ENCODE measurements around the gene HNRNPC.

Gene HNRNPC

GRCh38 chr14:21208554-21208953, 60.7 kb downstream of the HNRNPC start:
- DNase-seq: no peak

- DNase-seq: no peak
These were observed 62.2 kb downstream of the HNRNPC start for GRCh38 chr14:21206753-21207684.

- DNase-seq: no peak
These were observed 63.3 kb downstream of the HNRNPC start for GRCh38 chr14:21205678-21206581.

- no peak for DNase-seq
These were observed 64.1 kb downstream of the HNRNPC start for GRCh38 chr14:21205026-21205677.

- no peak for DNase-seq
These were observed 64.8 kb downstream of the HNRNPC start for GRCh38 chr14:21204167-21205025.

GRCh38 chr14:21203470-21204166, 65.6 kb downstream of the HNRNPC start:
- DNase-seq: no peak

- DNase-seq: no peak
These were observed 66.5 kb downstream of the HNRNPC start for GRCh38 chr14:21202463-21203358.

GRCh38 chr14:21201732-21202462, 67.3 kb downstream of the HNRNPC start:
- no peak for DNase-seq

GRCh38 chr14:21200752-21201461, 68.3 kb downstream of the HNRNPC start:
- DNase-seq: no peak

- no peak for DNase-seq
These were observed 69.4 kb downstream of the HNRNPC start for GRCh38 chr14:21199611-21200560.

- DNase-seq: no peak
These were observed 71.6 kb downstream of the HNRNPC start for GRCh38 chr14:21197418-21198205.

GRCh38 chr14:21194597-21194996, 74.6 kb downstream of the HNRNPC start:
- DNase-seq: no peak

- DNase-seq: no peak
These were observed 76.2 kb downstream of the HNRNPC start for GRCh38 chr14:21192875-21193535.

GRCh38 chr14:21192447-21192822, 76.8 kb downstream of the HNRNPC start:
- DNase-seq: no peak

GRCh38 chr14:21191809-21192446, 77.3 kb downstream of the HNRNPC start:
- DNase-seq: peak; percentile 58

GRCh38 chr14:21191261-21191808, 77.9 kb downstream of the HNRNPC start:
- no peak for DNase-seq
